ENCODE results near the gene SYNE1. TPM values are rescaled to one million over a fixed set of nuclear protein-coding genes. Genes with fewer than 3 reads are reported as not detected.

The SYNE1 gene
- total RNA-seq, 4 donors from 2014 or later, result 120 to 163 (median 137) TPM

GRCh38 chr6:152270301-152270925 lies 366.7 kb downstream of the SYNE1 start:
- H3K27me3 ChIP-seq, result no peaks in the 10 kb centered on the region
- TF ChIP-seq CTCF (IDR thresholded peaks at IDR 0.05), result no peak
- no peak for TF ChIP-seq POLR2A (IDR thresholded peaks at IDR 0.05)
- TF ChIP-seq EP300 (IDR thresholded peaks at IDR 0.05), result no peak
- peak overlapping the region in 2 of 4 donors; percentile 3 to 86 for H3K27ac ChIP-seq
- H3K9me3 ChIP-seq, result no peaks in the 10 kb centered on the region
- peaks cover 3 to 69% (median 18%) of the 10 kb centered on the region in 4 donors for H3K4me1 ChIP-seq
- WGBS, 2 donors, result 96 to 100% methylated on average over 1 of the region's 1 CpG
- no peak overlapping the region for H3K4me3 ChIP-seq
- H3K36me3 ChIP-seq, result peaks cover 0 to 14% (median 0%) of the 10 kb centered on the region in 3 donors
- no peak for DNase-seq (ENCODE audit: low spot score in 2 of 2)

- H3K4me1 ChIP-seq, result peaks cover 3 to 66% (median 18%) of the 10 kb centered on the region in 4 donors
- no peak for TF ChIP-seq EP300 (IDR thresholded peaks at IDR 0.05)
- no peak for TF ChIP-seq CTCF (IDR thresholded peaks at IDR 0.05)
- no peak for TF ChIP-seq POLR2A (IDR thresholded peaks at IDR 0.05)
- peaks cover 0 to 16% (median 0%) of the 10 kb centered on the region in 3 donors for H3K36me3 ChIP-seq
- H3K9me3 ChIP-seq, result no peaks in the 10 kb centered on the region
- no peak overlapping the region for H3K4me3 ChIP-seq
- no peaks in the 10 kb centered on the region for H3K27me3 ChIP-seq
- no peak overlapping the region for H3K27ac ChIP-seq
- 83 to 88% methylated on average over 8 of the region's 8 CpGs for WGBS, 2 donors
- DNase-seq (ENCODE audit: low spot score in 2 of 2), result no peak
These were observed 368.2 kb downstream of the SYNE1 start for GRCh38 chr6:152268846-152269442.

GRCh38 chr6:152267967-152268845 lies 369.0 kb downstream of the SYNE1 start:
- H3K4me3 ChIP-seq, result no peak overlapping the region
- peak overlapping the region in 1 of 4 donors; percentile 6 for H3K27ac ChIP-seq
- TF ChIP-seq POLR2A (IDR thresholded peaks at IDR 0.05) (no peak), EP300 (IDR thresholded peaks at IDR 0.05) (no peak), CTCF (IDR thresholded peaks at IDR 0.05) (peak; percentile 28 to 49 (median 43))

GRCh38 chr6:152265651-152266050 lies 371.5 kb downstream of the SYNE1 start:
- 19 to 32% methylated on average over 2 of the region's 2 CpGs for WGBS, 2 donors
- TF ChIP-seq POLR2A (IDR thresholded peaks at IDR 0.05), result no peak
- no peak for TF ChIP-seq EP300 (IDR thresholded peaks at IDR 0.05)
- no peak for TF ChIP-seq CTCF (IDR thresholded peaks at IDR 0.05)

More at GRCh38 chr6:152267967-152268845, 369.0 kb downstream of the SYNE1 start:
- peak in 1 of 2 donors; percentile 26 for DNase-seq (ENCODE audit: low spot score in 2 of 2)
- Histone ChIP-seq H3K27me3 (no peaks in the 10 kb centered on the region), H3K36me3 (peaks cover 0 to 23% (median 0%) of the 10 kb centered on the region in 3 donors), H3K4me1 (peaks cover 3 to 58% (median 15%) of the 10 kb centered on the region in 4 donors), H3K9me3 (no peaks in the 10 kb centered on the region)
- WGBS, 2 donors, result 47% methylated on average over 9 of the region's 9 CpGs

More at GRCh38 chr6:152265651-152266050, 371.5 kb downstream of the SYNE1 start:
- H3K27me3 ChIP-seq, result no peaks in the 10 kb centered on the region
- H3K4me1 ChIP-seq, result peaks cover 0 to 36% (median under 1%) of the 10 kb centered on the region in 4 donors
- H3K9me3 ChIP-seq, result no peaks in the 10 kb centered on the region
- H3K36me3 ChIP-seq, result peaks cover 0 to 43% (median 0%) of the 10 kb centered on the region in 3 donors
- no peak overlapping the region for H3K4me3 ChIP-seq
- H3K27ac ChIP-seq, result no peak overlapping the region
- no peak for DNase-seq (ENCODE audit: low spot score in 2 of 2)
